Suppressor macrophage treated with lipopolysaccharide for 1 hour (primary cell): Measurements from ENCODE around the gene LRRC75A.

Source experiments
- DNase-seq, 3 donors: peaks; one replicate each; pipeline ENCODE4 v3.0.0-alpha.2; 2020 to 2022

The LRRC75A gene

GRCh38 chr17:16492613-16493530, 879 bp upstream of the LRRC75A start:
- DNase-seq, result no peak

GRCh38 chr17:16491131-16491702, 776 bp downstream of the LRRC75A start:
- peak in 1 of 3 donors; percentile 19 for DNase-seq

DNA sequence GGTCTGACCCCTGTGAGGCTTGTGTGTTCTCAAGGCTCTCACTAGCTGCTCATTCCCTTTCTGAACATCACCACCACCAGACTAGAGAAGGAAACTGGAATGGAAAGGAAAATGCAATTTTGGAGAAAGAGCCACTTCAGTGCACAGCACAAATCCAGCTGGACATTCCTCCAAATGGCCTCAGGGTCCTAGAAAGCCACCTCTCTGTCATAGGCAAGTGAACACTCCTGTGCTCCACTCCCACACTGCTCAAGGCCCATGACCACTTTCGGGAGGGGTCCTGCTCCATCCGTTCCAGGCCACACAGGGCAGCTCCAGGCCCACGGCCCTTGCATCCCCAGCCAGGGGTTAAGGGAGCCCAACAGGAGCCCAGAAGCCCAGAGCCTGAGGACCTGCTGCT, 2.6 kb downstream of the LRRC75A start:
- DNase-seq, result no peak

DNA sequence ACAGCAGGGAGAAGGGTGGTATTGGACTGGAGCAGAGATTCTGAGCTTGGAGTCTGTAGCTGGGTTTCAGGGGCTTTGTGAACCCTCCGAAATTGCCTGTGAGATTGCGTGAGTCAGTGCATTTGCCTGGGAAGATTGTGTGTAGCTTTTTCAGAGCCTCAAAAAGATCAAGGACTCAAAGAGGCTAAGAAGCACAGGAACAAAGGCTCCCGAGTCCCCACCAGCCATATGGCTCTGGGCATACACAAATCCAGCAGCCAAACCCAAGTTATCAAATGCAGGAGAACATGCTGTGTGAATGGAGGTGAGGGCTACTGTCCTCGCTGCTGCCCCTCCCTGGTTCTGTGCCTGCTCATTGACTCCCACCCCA, 3.0 kb downstream of the LRRC75A start:
- DNase-seq, result no peak

DNA sequence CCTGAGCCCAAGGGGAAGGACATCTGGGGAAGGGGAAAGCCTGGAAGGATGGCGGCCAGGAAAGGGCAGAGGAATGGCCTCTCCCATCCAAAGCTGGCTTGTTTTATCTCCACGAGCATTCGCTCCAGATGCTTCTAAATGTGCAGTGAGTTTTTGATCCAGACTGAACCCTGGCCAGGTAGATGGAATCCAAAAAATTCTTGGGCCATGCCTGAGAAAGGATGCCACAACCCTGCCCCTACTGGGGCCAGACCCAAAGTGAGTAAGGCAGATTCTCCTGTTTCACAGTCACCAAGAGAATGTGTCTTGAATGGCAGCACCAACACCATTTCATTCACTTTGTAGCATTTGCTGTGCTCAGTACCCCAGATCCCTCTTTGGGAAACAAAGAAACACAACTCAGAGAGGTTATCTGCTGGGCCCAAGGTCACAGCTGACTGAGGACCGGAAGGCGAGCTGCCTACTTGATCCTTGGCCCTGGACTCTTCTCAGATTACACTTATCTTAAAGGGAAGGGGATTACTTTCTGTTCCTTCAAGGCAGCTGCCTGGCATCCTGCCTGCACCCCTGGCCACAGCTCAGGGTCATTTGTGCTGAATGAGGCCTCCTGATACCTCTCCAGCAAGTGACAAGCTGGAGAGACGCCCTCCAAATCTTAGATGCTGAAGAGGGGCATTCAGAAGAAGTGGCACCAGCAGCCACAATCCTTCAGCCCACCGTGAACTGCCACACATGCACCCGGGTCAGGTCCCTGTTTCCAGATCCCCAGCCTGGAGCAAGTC, 3.6 kb downstream of the LRRC75A start:
- no peak for DNase-seq

DNA sequence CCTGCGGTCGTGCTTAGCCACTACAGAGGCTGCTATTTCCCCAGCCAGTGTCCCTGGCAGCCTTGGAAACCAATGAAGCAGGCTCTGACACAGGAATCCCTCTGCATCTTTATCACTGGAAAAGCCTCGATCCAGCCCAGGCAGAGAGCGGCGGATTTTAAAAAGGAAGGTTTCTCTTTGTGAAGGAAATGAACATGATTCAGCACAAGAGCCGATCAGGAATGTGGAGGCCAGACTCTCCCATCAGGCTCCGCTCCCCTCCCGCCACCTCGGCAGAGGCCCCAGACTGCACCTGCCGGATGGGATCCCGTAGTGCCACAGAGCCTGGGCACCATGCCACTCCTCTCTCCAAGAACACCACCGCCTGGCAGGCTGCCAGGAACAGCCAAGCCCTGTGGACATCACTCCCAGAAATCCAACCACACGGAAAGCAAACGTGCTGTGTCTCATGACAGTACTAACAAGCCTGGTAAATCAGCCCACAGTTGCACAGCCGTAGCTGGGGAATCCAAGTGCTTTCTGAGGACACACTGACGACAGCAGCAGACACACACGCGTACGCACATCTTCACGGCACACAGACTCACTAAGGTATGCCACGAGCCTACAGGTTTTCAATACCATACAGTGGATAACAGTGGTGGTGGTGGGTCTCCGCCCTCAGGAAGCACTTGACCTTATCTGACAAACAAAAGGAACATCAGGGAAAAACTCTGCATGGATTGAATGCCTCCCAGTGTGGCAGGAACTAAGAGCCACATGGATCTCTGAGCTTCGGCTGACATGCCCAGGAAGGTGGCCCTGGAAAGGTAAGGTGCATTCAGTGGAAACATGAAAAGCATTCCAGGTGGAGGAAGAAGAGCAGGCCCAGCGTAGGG, 5.4 kb downstream of the LRRC75A start:
- DNase-seq, result no peak

GRCh38 chr17:16484445-16485175, 7.4 kb downstream of the LRRC75A start:
- no peak for DNase-seq

- DNase-seq, result no peak
These were observed 8.9 kb downstream of the LRRC75A start for GRCh38 chr17:16483021-16483645.

- DNase-seq, result no peak
These were observed 9.7 kb downstream of the LRRC75A start for GRCh38 chr17:16482253-16482652.

DNA sequence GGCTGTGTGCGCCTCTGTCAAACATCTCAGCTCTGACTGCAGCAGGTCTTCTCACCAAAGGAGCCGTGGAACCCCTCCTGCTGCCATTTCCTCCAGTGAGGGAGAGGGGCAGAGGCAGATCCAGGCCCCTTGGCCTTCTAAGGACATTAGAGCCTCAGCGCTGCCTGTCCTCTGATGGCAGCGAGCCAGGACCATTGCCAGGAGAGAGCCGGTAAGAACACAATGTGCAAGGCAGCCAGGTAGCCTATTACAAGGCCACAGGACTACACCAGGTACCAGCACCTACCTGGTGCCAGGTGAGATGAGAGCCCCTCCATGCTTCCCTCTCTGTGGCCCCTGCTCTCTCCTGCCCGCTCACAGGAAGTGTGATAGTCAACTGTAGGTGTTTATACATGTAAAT, 11.0 kb downstream of the LRRC75A start:
- DNase-seq, result no peak

DNA sequence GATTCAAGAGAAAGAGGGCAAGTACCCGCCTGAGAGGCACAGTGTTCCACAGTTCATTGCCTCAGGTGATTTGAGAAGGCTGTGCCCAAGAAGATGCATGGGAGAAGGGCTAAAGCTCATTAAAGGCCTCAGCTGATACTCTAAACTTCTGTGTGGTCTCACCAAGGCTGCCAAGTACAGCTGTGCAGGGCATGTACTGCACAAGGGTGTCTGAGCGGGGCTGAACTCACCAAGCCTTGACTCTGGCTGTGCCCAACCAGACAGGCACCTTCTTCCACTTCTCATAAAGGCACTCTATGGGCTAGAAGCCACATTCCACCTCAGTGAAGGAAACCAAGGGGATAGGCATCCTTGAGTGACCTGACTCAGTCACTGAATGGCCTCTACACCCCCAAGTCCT, 12.7 kb downstream of the LRRC75A start:
- DNase-seq, result no peak

DNA sequence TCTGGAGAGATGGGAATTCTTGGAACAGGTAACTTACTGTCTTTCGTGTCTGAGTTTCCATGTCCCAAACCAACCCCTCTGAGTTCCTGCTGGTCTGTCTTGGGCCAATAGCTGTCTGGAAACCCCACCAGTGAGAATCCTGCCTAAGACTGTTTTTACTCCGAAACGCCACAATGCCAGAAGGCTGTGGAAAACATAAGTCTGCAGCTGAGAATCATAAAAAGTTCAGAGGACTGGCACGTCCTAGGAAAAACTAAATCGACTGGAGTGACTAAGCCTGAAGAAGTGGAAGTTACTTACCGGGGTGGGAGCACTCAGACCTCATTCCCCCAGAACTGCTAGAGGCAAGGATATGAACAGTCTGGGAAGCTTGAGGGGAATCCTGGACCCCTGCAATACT, 13.3 kb downstream of the LRRC75A start:
- DNase-seq, result no peak

- DNase-seq, result no peak
These were observed 14.3 kb downstream of the LRRC75A start for GRCh38 chr17:16477666-16478065.

DNA sequence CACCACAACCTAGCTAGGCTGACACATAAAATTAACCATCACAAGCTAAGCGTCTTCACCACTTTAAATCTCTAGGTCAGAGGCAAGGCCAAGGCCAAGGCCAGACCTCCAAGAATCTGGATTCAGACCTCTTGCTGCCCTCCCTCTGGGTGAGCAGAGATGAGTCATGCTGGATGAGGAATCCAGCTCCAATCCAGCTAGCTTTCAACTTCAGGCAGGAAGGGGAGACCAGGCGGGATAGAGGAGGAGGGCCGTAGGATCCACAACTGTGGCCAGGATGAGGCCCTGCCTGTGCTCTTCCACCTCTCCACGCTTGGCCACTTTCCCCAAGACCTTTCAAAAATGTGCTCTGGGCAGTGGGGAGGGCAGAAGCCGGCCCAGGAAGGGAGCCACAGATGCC, 14.7 kb downstream of the LRRC75A start:
- no peak for DNase-seq

- DNase-seq, result no peak
These were observed 16.8 kb downstream of the LRRC75A start for GRCh38 chr17:16475179-16475704.

- DNase-seq, result no peak
These were observed 17.8 kb downstream of the LRRC75A start for GRCh38 chr17:16474012-16474725.

GRCh38 chr17:16473044-16474011, 18.7 kb downstream of the LRRC75A start:
- DNase-seq, result no peak

DNA sequence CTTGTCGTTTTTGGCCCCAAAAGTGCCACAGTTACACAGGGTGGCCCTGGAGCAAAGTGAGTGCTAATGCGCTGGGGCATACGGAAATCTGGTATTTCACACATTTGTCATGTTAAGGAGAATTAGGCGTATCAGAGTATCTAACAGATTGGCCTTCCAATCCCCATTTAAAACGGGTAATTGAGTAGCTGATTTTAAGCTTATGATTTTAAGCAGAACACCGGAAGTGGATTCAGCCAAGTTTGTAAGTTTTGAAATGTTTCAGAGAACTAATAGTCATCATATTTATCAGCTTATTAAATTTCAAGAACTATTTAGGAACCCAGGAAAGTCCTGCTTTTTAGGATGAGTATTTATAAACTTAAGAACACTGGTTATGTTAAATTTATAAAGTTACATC, 19.5 kb downstream of the LRRC75A start:
- no peak for DNase-seq

DNA sequence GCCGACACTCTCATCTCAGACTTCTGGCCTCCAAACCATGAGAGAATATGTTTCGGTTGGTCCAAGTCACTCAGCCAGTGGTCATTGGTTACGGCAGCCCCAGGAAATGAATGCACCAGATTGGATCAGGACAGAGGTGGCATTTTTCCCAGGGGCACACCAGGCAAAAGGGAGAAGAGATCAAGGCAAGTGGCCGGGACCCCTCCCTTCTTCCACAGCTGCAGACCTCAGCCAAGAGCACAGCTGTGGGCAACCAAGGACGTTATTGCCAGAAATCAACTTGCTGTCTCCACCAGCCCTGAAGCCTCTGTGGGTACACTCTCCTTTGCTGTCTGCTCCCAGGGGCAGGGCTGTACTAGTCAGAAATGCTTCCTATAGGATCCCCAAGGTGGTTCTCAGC, 20.7 kb downstream of the LRRC75A start:
- DNase-seq, result no peak
